ENCODE data around the gene C1RL. TPM values are rescaled to one million over a fixed set of nuclear protein-coding genes. Genes with fewer than 3 reads are reported as not detected.

The C1RL gene
- polyA plus RNA-seq, 2 of the 4 experiments (the other 2 are of a cell fraction): 25.2 to 30.4 TPM

Small RNAs within 50 kb of the gene (small RNA-seq; reads per million reads assigned to genes)
- 0 reads per million in 6 experiments for gene RNU6-485P

Other genes with a start within 250 kb of the C1RL start
- gene TPI1, start 241.7 kb downstream of the C1RL start, polyA plus RNA-seq (2011; rRNA removed): 1,913 and 2,511 TPM in 2 replicates
- gene TPI1, start 241.7 kb downstream of the C1RL start, polyA plus RNA-seq (2017; fragmentation: RNase III; extraction: RNeasy Plus Mini Kit Qiagen cat#74134 plus additional on column Dnase treatment): 1,221 to 1,293 TPM (median 1,253 TPM) in 3 replicates
- 15.3 and 16.8 TPM in 2 replicates for gene SPSB2, start 235.9 kb downstream of the C1RL start, polyA plus RNA-seq (2011; rRNA removed)
- 20.8 to 22.1 TPM (median 21.8 TPM) in 3 replicates for gene SPSB2, start 235.9 kb downstream of the C1RL start, polyA plus RNA-seq (2017; fragmentation: RNase III; extraction: RNeasy Plus Mini Kit Qiagen cat#74134 plus additional on column Dnase treatment)
- gene LRRC23, start 204.4 kb downstream of the C1RL start, polyA plus RNA-seq (2011; rRNA removed): 33.3 and 40.4 TPM in 2 replicates
- gene LRRC23, start 204.4 kb downstream of the C1RL start, polyA plus RNA-seq (2017; fragmentation: RNase III; extraction: RNeasy Plus Mini Kit Qiagen cat#74134 plus additional on column Dnase treatment): 17.2 to 19.1 TPM (median 19.1 TPM) in 3 replicates
- gene ENO2, start 194.6 kb downstream of the C1RL start, polyA plus RNA-seq (2011; rRNA removed): 26.2 and 45.1 TPM in 2 replicates
- gene ENO2, start 194.6 kb downstream of the C1RL start, polyA plus RNA-seq (2017; fragmentation: RNase III; extraction: RNeasy Plus Mini Kit Qiagen cat#74134 plus additional on column Dnase treatment): 31.0 to 38.6 TPM (median 31.6 TPM) in 3 replicates
- 11.3 and 23.1 TPM in 2 replicates for gene ATN1, start 181.3 kb downstream of the C1RL start, polyA plus RNA-seq (2011; rRNA removed)
- gene ATN1, start 181.3 kb downstream of the C1RL start, polyA plus RNA-seq (2017; fragmentation: RNase III; extraction: RNeasy Plus Mini Kit Qiagen cat#74134 plus additional on column Dnase treatment): 40.3 to 51.6 TPM (median 51.2 TPM) in 3 replicates
- gene RNU7-1, start 165.4 kb downstream of the C1RL start, polyA plus RNA-seq (2011; rRNA removed): not detected in 2 replicates
- not detected in 3 replicates for gene RNU7-1, start 165.4 kb downstream of the C1RL start, polyA plus RNA-seq (2017; fragmentation: RNase III; extraction: RNeasy Plus Mini Kit Qiagen cat#74134 plus additional on column Dnase treatment)
- 466 and 493 TPM in 2 replicates for gene C12orf57, start 165.2 kb downstream of the C1RL start, polyA plus RNA-seq (2011; rRNA removed)
- 224 to 273 TPM (median 261 TPM) in 3 replicates for gene C12orf57, start 165.2 kb downstream of the C1RL start, polyA plus RNA-seq (2017; fragmentation: RNase III; extraction: RNeasy Plus Mini Kit Qiagen cat#74134 plus additional on column Dnase treatment)
- gene PTPN6, start 157.9 kb downstream of the C1RL start, polyA plus RNA-seq (2011; rRNA removed): 18.9 and 29.0 TPM in 2 replicates
- 14.2 to 17.1 TPM (median 15.1 TPM) in 3 replicates for gene PTPN6, start 157.9 kb downstream of the C1RL start, polyA plus RNA-seq (2017; fragmentation: RNase III; extraction: RNeasy Plus Mini Kit Qiagen cat#74134 plus additional on column Dnase treatment)
- 296 and 297 TPM in 2 replicates for gene PHB2, start 138.6 kb downstream of the C1RL start, polyA plus RNA-seq (2011; rRNA removed)
- gene PHB2, start 138.6 kb downstream of the C1RL start, polyA plus RNA-seq (2017; fragmentation: RNase III; extraction: RNeasy Plus Mini Kit Qiagen cat#74134 plus additional on column Dnase treatment): 292 to 313 TPM (median 293 TPM) in 3 replicates
- gene EMG1, start 138.3 kb downstream of the C1RL start, polyA plus RNA-seq (2011; rRNA removed): 92.0 and 96.7 TPM in 2 replicates
- 65.7 to 78.2 TPM (median 67.9 TPM) in 3 replicates for gene EMG1, start 138.3 kb downstream of the C1RL start, polyA plus RNA-seq (2017; fragmentation: RNase III; extraction: RNeasy Plus Mini Kit Qiagen cat#74134 plus additional on column Dnase treatment)
- gene LPCAT3, start 90.7 kb downstream of the C1RL start, polyA plus RNA-seq (2011; rRNA removed): 52.0 and 53.4 TPM in 2 replicates
- 27.4 to 43.0 TPM (median 42.8 TPM) in 3 replicates for gene LPCAT3, start 90.7 kb downstream of the C1RL start, polyA plus RNA-seq (2017; fragmentation: RNase III; extraction: RNeasy Plus Mini Kit Qiagen cat#74134 plus additional on column Dnase treatment)
- 107 and 109 TPM in 2 replicates for gene C1S, start 48.5 kb downstream of the C1RL start, polyA plus RNA-seq (2011; rRNA removed)
- gene C1S, start 48.5 kb downstream of the C1RL start, polyA plus RNA-seq (2017; fragmentation: RNase III; extraction: RNeasy Plus Mini Kit Qiagen cat#74134 plus additional on column Dnase treatment): 61.2 to 76.2 TPM (median 65.5 TPM) in 3 replicates
- gene C1R, start 16.8 kb downstream of the C1RL start, polyA plus RNA-seq (2011; rRNA removed): 36.0 and 57.8 TPM in 2 replicates
- gene C1R, start 16.8 kb downstream of the C1RL start, polyA plus RNA-seq (2017; fragmentation: RNase III; extraction: RNeasy Plus Mini Kit Qiagen cat#74134 plus additional on column Dnase treatment): 24.8 to 40.4 TPM (median 31.4 TPM) in 3 replicates
- gene RBP5, start 19.7 kb upstream of the C1RL start, polyA plus RNA-seq (2011; rRNA removed): not detected in 2 replicates
- 0.09 to 0.44 TPM (median 0.25 TPM) in 3 replicates for gene RBP5, start 19.7 kb upstream of the C1RL start, polyA plus RNA-seq (2017; fragmentation: RNase III; extraction: RNeasy Plus Mini Kit Qiagen cat#74134 plus additional on column Dnase treatment)
- 24.9 and 32.7 TPM in 2 replicates for gene CLSTN3, start 21.2 kb upstream of the C1RL start, polyA plus RNA-seq (2011; rRNA removed)
- gene CLSTN3, start 21.2 kb upstream of the C1RL start, polyA plus RNA-seq (2017; fragmentation: RNase III; extraction: RNeasy Plus Mini Kit Qiagen cat#74134 plus additional on column Dnase treatment): 17.4 to 22.5 TPM (median 19.3 TPM) in 3 replicates
- 21.5 and 27.3 TPM in 2 replicates for gene PEX5, start 80.5 kb upstream of the C1RL start, polyA plus RNA-seq (2011; rRNA removed)
- 27.1 to 33.1 TPM (median 31.5 TPM) in 3 replicates for gene PEX5, start 80.5 kb upstream of the C1RL start, polyA plus RNA-seq (2017; fragmentation: RNase III; extraction: RNeasy Plus Mini Kit Qiagen cat#74134 plus additional on column Dnase treatment)
- not detected in 2 replicates for gene ACSM4, start 194.9 kb upstream of the C1RL start, polyA plus RNA-seq (2011; rRNA removed)
- not detected in 3 replicates for gene ACSM4, start 194.9 kb upstream of the C1RL start, polyA plus RNA-seq (2017; fragmentation: RNase III; extraction: RNeasy Plus Mini Kit Qiagen cat#74134 plus additional on column Dnase treatment)